ENCODE results near the gene EFNA3. TPM values are rescaled to one million over a fixed set of nuclear protein-coding genes. Genes with fewer than 3 reads are reported as not detected.

The EFNA3 gene
- total RNA-seq, 4 donors from 2014 or later = 0.91 to 1.7 (median 1.7) TPM; not detected in 1

DNA sequence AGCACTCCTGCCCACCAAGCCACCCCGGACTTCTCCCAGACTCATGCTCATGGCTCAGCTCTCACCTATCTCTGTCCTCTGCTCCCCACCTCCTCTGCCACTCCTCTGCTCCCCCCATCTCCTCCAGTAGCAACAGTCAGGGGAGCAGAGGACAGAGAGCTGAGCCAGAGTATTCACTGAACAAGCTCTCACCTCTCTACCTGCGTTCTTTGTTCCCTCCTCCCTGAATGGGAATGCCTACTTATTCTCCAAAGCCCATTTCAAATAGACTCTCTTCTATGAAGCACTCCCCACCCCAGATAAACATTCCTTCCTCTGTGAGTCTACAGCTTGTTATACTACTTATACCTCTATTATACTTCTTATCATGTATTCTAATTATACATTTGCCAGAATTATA, 42.6 kb downstream of the EFNA3 start:
- WGBS = 85% methylated on average over 2 of the region's 2 CpGs
- Histone ChIP-seq H3K4me1 (peaks cover 6 to 20% (median 8%) of the 10 kb centered on the region in 4 donors), H3K9me3 (no peaks in the 10 kb centered on the region), H3K4me3 (no peak overlapping the region), H3K27ac (replicated peaks in 1 of 4) (no peak overlapping the region), H3K36me3 (no peaks in the 10 kb centered on the region), H3K27me3 (peaks cover 0 to 8% (median 0%) of the 10 kb centered on the region in 4 donors)
- intact Hi-C loops (cut with DNase I) = no loop called here
- TF ChIP-seq EP300 (IDR thresholded peaks at IDR 0.05) = no peak
- TF ChIP-seq, protein P1, sequence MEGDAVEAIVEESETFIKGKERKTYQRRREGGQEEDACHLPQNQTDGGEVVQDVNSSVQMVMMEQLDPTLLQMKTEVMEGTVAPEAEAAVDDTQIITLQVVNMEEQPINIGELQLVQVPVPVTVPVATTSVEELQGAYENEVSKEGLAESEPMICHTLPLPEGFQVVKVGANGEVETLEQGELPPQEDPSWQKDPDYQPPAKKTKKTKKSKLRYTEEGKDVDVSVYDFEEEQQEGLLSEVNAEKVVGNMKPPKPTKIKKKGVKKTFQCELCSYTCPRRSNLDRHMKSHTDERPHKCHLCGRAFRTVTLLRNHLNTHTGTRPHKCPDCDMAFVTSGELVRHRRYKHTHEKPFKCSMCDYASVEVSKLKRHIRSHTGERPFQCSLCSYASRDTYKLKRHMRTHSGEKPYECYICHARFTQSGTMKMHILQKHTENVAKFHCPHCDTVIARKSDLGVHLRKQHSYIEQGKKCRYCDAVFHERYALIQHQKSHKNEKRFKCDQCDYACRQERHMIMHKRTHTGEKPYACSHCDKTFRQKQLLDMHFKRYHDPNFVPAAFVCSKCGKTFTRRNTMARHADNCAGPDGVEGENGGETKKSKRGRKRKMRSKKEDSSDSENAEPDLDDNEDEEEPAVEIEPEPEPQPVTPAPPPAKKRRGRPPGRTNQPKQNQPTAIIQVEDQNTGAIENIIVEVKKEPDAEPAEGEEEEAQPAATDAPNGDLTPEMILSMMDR (IDR thresholded peaks at IDR 0.05) = no peak
- no peak for DNase-seq (ENCODE audit: extremely low spot score)

DNA sequence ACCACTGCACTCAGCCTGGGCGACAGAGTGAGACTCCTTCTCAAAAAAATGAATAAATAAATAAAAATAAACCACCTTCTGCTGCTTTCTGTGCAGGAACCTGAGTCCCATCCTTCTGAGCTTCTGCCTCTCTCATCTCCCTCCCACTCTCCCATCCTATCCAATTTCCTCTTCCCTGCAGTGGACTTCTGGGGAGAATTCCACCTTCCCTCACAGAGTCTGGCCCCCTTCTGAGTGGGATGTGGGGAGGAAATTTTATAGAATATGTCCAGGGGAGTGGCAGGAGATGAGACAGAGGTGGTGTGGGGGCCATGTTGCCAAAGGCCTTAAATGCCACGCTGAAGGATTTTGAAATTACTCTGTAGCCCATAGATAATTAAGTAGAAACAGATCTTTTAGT, 43.7 kb downstream of the EFNA3 start:
- WGBS = 67% methylated on average over 2 of the region's 2 CpGs
- no peaks in the 10 kb centered on the region for H3K9me3 ChIP-seq
- intact Hi-C loops (cut with DNase I) = no loop called here
- no peaks in the 10 kb centered on the region for H3K36me3 ChIP-seq
- H3K4me3 ChIP-seq = no peak overlapping the region
- TF ChIP-seq POLR2AphosphoS5 (IDR thresholded peaks at IDR 0.05) (no peak), POLR2A (IDR thresholded peaks at IDR 0.05; ENCODE audit: low read depth) (no peak), EP300 (IDR thresholded peaks at IDR 0.05) (no peak)
- TF ChIP-seq, protein P1 (IDR thresholded peaks at IDR 0.05) = no peak
- DNase-seq (ENCODE audit: extremely low spot score) = no peak
- H3K27me3 ChIP-seq = peaks cover 0 to 5% (median 0%) of the 10 kb centered on the region in 4 donors
- peaks cover 17 to 31% (median 19%) of the 10 kb centered on the region in 4 donors for H3K4me1 ChIP-seq
- no peak overlapping the region for H3K27ac ChIP-seq (replicated peaks in 1 of 4)

DNA sequence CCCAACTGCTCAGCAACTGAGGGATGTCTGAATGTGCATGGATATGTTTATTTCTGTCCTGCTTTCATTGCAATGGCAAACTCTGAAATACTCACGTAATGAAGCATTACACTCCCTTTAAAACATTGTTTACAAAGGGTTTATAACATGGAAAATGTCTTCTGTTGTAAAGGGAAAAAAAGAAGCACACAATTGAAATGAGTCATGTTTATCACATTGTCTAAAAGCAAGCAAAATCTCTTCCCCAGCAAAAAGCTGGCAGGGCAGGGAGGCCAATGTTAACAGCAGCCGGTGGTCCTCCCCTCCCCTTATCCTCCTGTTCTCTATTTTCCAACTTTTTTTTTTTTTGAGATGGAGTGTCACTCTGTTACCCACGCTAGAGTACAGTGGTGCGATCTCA, 45.2 kb downstream of the EFNA3 start:
- Histone ChIP-seq H3K4me3 (no peak overlapping the region), H3K36me3 (no peaks in the 10 kb centered on the region), H3K27me3 (no peaks in the 10 kb centered on the region), H3K27ac (replicated peaks in 1 of 4) (no peak overlapping the region), H3K9me3 (no peaks in the 10 kb centered on the region), H3K4me1 (peaks cover 29 to 33% (median 31%) of the 10 kb centered on the region in 4 donors)
- TF ChIP-seq POLR2A (IDR thresholded peaks at IDR 0.05; ENCODE audit: low read depth) = no peak
- TF ChIP-seq, protein P1 (IDR thresholded peaks at IDR 0.05) = no peak
- intact Hi-C loops (cut with DNase I) = no loop called here
- WGBS = 71% methylated on average over 4 of the region's 4 CpGs
- DNase-seq (ENCODE audit: extremely low spot score) = no peak

DNA sequence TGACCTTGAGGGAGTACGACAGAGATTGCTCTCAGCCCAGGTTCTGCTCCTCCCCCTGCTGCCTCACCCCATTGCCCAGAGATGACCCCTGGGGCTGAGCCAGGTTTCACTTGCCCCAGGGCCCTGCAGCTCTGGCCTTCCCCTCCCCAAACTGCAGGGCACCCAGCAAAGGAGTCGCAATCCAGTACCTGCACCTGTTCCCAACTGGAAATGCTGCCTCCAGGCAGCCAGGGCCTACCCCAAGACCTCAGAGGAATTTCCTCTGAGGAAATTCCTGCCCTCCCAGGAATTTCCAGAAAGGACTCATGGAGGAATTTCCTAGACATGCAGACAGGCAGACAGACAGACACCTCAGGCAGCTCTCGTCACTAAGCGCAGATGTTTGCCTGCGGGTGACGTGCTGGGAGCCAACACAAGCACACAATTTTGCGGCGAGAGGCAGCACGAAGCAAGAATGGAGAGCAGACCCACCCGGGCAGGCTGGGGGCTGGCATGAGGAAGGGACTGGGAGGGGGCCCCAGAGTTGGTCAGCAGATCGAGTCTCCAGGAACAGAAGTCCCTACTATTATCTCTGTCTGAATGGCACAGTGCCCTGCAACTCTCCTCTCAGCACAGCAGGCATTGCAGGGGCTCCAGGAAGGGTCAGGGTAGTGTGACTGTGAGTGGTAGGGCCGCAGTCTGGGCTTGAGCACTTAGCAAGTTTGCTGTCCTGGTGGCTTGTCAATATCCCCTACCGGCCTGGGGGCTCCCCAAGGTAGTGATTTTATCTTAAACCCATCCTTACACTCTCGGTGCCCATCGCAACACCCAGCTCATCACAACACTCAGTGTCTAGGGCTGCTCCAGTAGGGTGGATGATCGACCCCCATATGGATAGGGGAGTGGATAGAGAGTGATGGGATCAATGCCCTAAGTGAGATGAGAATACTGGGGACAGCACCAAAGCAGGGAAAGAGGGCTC, 46.1 kb downstream of the EFNA3 start:
- TF ChIP-seq POLR2AphosphoS5 (IDR thresholded peaks at IDR 0.05) (no peak), EP300 (IDR thresholded peaks at IDR 0.05) (no peak), POLR2A (IDR thresholded peaks at IDR 0.05; ENCODE audit: low read depth) (no peak)
- TF ChIP-seq, protein P1 (IDR thresholded peaks at IDR 0.05) = no peak
- intact Hi-C loops (cut with DNase I) = loop anchor here (5.0 kb wide), 2 partner anchors 32 to 48 kb away; partner anchors contain the start of genes KRTCAP2 and TRIM46

More for the DNA sequence above, 46.1 kb downstream of the EFNA3 start:
- no peaks in the 10 kb centered on the region for H3K36me3 ChIP-seq
- H3K4me1 ChIP-seq = peaks cover 38 to 43% (median 40%) of the 10 kb centered on the region in 4 donors
- no peak overlapping the region for H3K4me3 ChIP-seq
- no peaks in the 10 kb centered on the region for H3K9me3 ChIP-seq
- H3K27ac ChIP-seq (replicated peaks in 1 of 4) = peak overlapping the region in 1 of 4 donors; percentile 34
- WGBS = 83% methylated on average over 15 of the region's 16 CpGs
- H3K27me3 ChIP-seq = no peaks in the 10 kb centered on the region
- no peak for DNase-seq (ENCODE audit: extremely low spot score)

Measured in esophagus muscularis mucosa (tissue), 4 donors.